Mesenchymal stem cell (in vitro differentiated cells and primary cell): ENCODE measurements around the gene IL20RB.
A peak's percentile ranks its signal among the peaks of the same experiment; 100 is the strongest.
"Not testable (repeated sequence)": the region's sequence is repeated elsewhere in the genome, so short reads cannot be mapped to it uniquely, and the experiment has no call there.

ENCODE experiments used
- DNase-seq: peaks from one replicate; pipeline ENCODE4 v3.0.0-alpha.2; 2013
- H2AFZ ChIP-seq: one replicate; pipeline ENCODE4 v1.6.1; 2013; ENCODE audit warnings: low read depth, mild to moderate bottlenecking, control low read depth, inconsistent platforms, low read length, moderate library complexity
- H2AK5ac ChIP-seq: 2 replicates; pipeline ENCODE4 v1.6.1; 2013; ENCODE audit warnings: low read length, moderate library complexity, mild to moderate bottlenecking, inconsistent platforms; ENCODE audit not compliant: severe bottlenecking
- H2BK120ac ChIP-seq: one replicate; pipeline ENCODE4 v1.6.1; 2013; ENCODE audit warnings: low read depth, mild to moderate bottlenecking, inconsistent platforms, low read length, moderate library complexity
- H2BK12ac ChIP-seq, 2 experiments: one replicate each; pipeline ENCODE4 v1.6.1; 2013; ENCODE audit warnings: inconsistent platforms in 2 of 2, low read length in 2 of 2, mild to moderate bottlenecking in 2 of 2, moderate library complexity in 2 of 2, control low read depth in 1 of 2
- H2BK15ac ChIP-seq: one replicate; pipeline ENCODE4 v1.6.1; 2013; ENCODE audit warnings: mild to moderate bottlenecking, low read depth, inconsistent platforms; ENCODE audit not compliant: poor library complexity, severe bottlenecking
- H2BK5ac ChIP-seq: 2 replicates; pipeline ENCODE4 v1.6.1; 2013; ENCODE audit warnings: low read depth, mild to moderate bottlenecking, low read length, control low read depth, inconsistent platforms; ENCODE audit not compliant: poor library complexity, severe bottlenecking
- H3K14ac ChIP-seq, 2 experiments: one replicate each; pipeline ENCODE4 v1.6.1; 2013; ENCODE audit warnings: inconsistent platforms in 2 of 2, low read length in 2 of 2, control low read depth in 1 of 2, mild to moderate bottlenecking in 1 of 2, moderate library complexity in 1 of 2
- H3K18ac ChIP-seq, 2 experiments: one replicate each; pipeline ENCODE4 v1.6.1; 2013; ENCODE audit warnings: inconsistent platforms in 2 of 2, low read length in 2 of 2, control low read depth in 1 of 2, low read depth in 1 of 2, mild to moderate bottlenecking in 1 of 2
- H3K23ac ChIP-seq, 2 experiments: one replicate each; pipeline ENCODE4 v1.6.1; 2013; ENCODE audit warnings: inconsistent platforms in 2 of 2, low read length in 2 of 2, mild to moderate bottlenecking in 2 of 2, moderate library complexity in 2 of 2, control low read depth in 1 of 2
- H3K27ac ChIP-seq: 2 replicates; pipeline ENCODE4 v1.5.1; 2013; ENCODE audit warnings: mild to moderate bottlenecking, moderate library complexity, low read length, control low read depth, inconsistent platforms; ENCODE audit not compliant: poor library complexity, severe bottlenecking
- H3K27me3 ChIP-seq, 2 experiments: 2 replicates each; pipeline versions ENCODE4 v1.6.1 to v1.7.0; 2013; ENCODE audit warnings: low read length in 2 of 2, mild to moderate bottlenecking in 2 of 2, moderate library complexity in 2 of 2, control low read depth in 1 of 2, inconsistent platforms in 1 of 2; ENCODE audit not compliant: control insufficient read depth in 1 of 2, insufficient read depth in 1 of 2
- H3K36me3 ChIP-seq, 2 experiments: 2 replicates each; pipeline versions ENCODE4 v1.6.1 to v1.7.0; 2013; ENCODE audit warnings: low read length in 2 of 2, control low read depth in 1 of 2, inconsistent platforms in 1 of 2, low read depth in 1 of 2, mild to moderate bottlenecking in 1 of 2; ENCODE audit not compliant: insufficient read depth in 2 of 2, control insufficient read depth in 1 of 2
- H3K4ac ChIP-seq, 2 experiments: one replicate each; pipeline ENCODE4 v1.6.1; 2013; ENCODE audit warnings: inconsistent platforms in 2 of 2, low read length in 2 of 2, mild to moderate bottlenecking in 2 of 2, moderate library complexity in 2 of 2, control low read depth in 1 of 2, low read depth in 1 of 2
- H3K4me1 ChIP-seq: 2 replicates; pipeline ENCODE4 v1.6.1; 2013; ENCODE audit warnings: low read depth, low read length, control low read depth; ENCODE audit not compliant: control insufficient read depth, insufficient read depth
- H3K4me2 ChIP-seq: 2 replicates; pipeline ENCODE4 v1.6.1; 2013; ENCODE audit warnings: low read length, mild to moderate bottlenecking, inconsistent platforms; ENCODE audit not compliant: poor library complexity, severe bottlenecking
- H3K4me3 ChIP-seq, 2 experiments: 2 replicates each; pipeline versions ENCODE4 v1.5.1 to v1.7.0; 2013; ENCODE audit warnings: low read length in 2 of 2, mild to moderate bottlenecking in 2 of 2, control low read depth in 1 of 2, low read depth in 1 of 2; ENCODE audit not compliant: insufficient read depth in 1 of 2
- H3K79me1 ChIP-seq: replicated peaks from 2 replicates; pipeline ENCODE4 v1.6.1; 2013; ENCODE audit warnings: mild to moderate bottlenecking, control low read depth, low read length, inconsistent platforms; ENCODE audit not compliant: poor library complexity, severe bottlenecking
- H3K9ac ChIP-seq: 2 replicates; pipeline ENCODE4 v1.7.0; 2013; ENCODE audit warnings: mild to moderate bottlenecking, low read length, moderate library complexity
- H3K9me3 ChIP-seq: 2 replicates; pipeline ENCODE4 v1.7.0; 2013; ENCODE audit warnings: mild to moderate bottlenecking, low read length; ENCODE audit not compliant: control insufficient read depth
- H4K8ac ChIP-seq: one replicate; pipeline ENCODE4 v1.6.1; 2013; ENCODE audit warnings: inconsistent platforms, mild to moderate bottlenecking, low read length, moderate library complexity
- H4K91ac ChIP-seq: one replicate; pipeline ENCODE4 v1.6.1; 2013; ENCODE audit warnings: mild to moderate bottlenecking, low read length, inconsistent platforms
- WGBS: methylation state at CpG from one replicate; pipeline ENCODE4 v1.1.7; 2013; ENCODE audit warnings: mixed read lengths; 5-methylcytosine and 5-hydroxymethylcytosine counted together

The IL20RB gene

DNA sequence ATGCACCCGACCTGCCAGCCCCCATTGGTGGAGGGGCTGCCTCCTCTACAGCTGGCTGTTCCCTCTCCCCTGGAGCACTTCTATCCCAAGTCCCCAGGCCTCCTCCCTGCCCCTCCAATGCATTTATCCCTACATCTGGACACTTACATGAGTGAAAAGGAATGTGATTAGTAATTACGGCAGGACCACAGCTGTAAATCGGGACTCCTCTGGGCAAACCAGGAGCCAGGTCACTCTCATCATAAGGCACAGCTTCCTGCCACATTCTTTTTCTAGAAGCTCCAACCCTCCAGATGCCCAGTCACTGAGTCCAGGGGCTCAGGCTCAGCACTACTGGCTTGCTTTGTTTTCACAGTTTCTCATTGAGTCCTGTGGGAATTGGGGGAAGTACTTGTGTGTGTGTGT, 54.3 kb downstream of the IL20RB start:
- Histone ChIP-seq H3K23ac (no peak overlapping the region), H4K8ac (peak overlapping the region; percentile 84), H3K4me3 (peak overlapping the region in 1 of 2 experiments; percentile 30), H4K91ac (peak overlapping the region; percentile 48), H3K4me2 (no peak overlapping the region), H2BK5ac (peak overlapping the region; percentile 58), H3K4me1 (peaks cover 10% of the 10 kb centered on the region), H3K14ac (no peak overlapping the region), H3K4ac (no peak overlapping the region), H3K9me3 (no peaks in the 10 kb centered on the region), H2BK12ac (peak overlapping the region; percentile 12 to 77), H2BK15ac (no peak overlapping the region), H3K27me3 (no peaks in the 10 kb centered on the region), H2AFZ (no peak overlapping the region), H3K27ac (peak overlapping the region; percentile 55), H2BK120ac (peak overlapping the region; percentile 73), H3K79me1 (no peaks in the 10 kb centered on the region), H3K9ac (peak overlapping the region; percentile 85), H3K36me3 (no peaks in the 10 kb centered on the region), H2AK5ac (no peak overlapping the region), H3K18ac (peak overlapping the region; percentile 35 to 52)
- WGBS: 24% methylated on average over 3 of the region's 3 CpGs
- peak; percentile 54 for DNase-seq

DNA sequence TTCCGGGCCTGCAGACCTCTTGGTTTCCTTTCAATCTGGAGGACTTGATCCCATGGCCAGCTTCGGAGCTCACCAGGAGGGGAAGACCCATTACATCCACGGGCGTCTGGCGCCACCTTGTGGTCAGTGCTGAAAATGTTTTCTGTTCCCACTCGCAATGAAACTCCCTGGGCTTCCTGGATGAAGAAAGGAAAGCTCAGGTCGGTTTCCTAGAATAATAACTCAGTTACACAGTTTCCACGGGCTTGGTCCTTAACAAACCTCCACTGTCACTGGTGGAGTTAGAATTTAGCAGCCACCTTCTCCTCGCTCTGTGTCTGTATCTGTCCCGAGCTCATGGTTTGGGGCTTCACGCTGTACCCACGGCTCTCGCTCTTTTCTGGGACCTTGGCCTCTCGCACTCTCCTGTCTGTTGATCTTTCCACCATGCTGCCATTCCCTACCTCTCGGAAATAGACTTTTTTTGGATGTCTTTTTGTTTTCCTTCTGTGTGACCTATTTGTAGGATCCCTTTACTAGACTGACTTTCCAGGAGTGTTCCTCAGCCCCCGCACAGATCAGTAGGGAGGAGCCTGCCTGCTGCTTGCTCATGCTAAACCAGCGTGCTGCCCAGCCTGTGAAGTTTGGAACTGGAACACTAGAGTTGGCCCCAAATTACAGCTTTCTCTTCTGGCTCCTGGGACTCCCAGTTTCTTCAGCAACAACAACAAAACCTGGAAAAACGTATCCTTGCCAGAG, 56.3 kb downstream of the IL20RB start:
- peaks cover 10% of the 10 kb centered on the region for H3K4me1 ChIP-seq
- H3K14ac ChIP-seq: no peak overlapping the region
- DNase-seq: peak; percentile 87
- peak overlapping the region; percentile 85 for H3K9ac ChIP-seq
- no peak overlapping the region for H2BK120ac ChIP-seq
- no peak overlapping the region for H2BK12ac ChIP-seq
- H2BK5ac ChIP-seq: no peak overlapping the region
- no peaks in the 10 kb centered on the region for H3K36me3 ChIP-seq
- H3K9me3 ChIP-seq: no peaks in the 10 kb centered on the region
- 29% methylated on average over 18 of the region's 18 CpGs for WGBS
- no peak overlapping the region for H2AK5ac ChIP-seq
- peak overlapping the region in 1 of 2 experiments; percentile 89 for H3K18ac ChIP-seq
- H3K27ac ChIP-seq: no peak overlapping the region
- H3K4me3 ChIP-seq: peak overlapping the region in 1 of 2 experiments; percentile 83
- no peaks in the 10 kb centered on the region for H3K79me1 ChIP-seq
- H3K4ac ChIP-seq: peak overlapping the region in 1 of 2 experiments; percentile 46
- H3K23ac ChIP-seq: no peak overlapping the region
- peak overlapping the region; percentile 91 for H4K8ac ChIP-seq
- H3K27me3 ChIP-seq: no peaks in the 10 kb centered on the region
- no peak overlapping the region for H2BK15ac ChIP-seq
- H4K91ac ChIP-seq: peak overlapping the region; percentile 34
- H2AFZ ChIP-seq: peak overlapping the region; percentile 21
- H3K4me2 ChIP-seq: peak overlapping the region; percentile 68

DNA sequence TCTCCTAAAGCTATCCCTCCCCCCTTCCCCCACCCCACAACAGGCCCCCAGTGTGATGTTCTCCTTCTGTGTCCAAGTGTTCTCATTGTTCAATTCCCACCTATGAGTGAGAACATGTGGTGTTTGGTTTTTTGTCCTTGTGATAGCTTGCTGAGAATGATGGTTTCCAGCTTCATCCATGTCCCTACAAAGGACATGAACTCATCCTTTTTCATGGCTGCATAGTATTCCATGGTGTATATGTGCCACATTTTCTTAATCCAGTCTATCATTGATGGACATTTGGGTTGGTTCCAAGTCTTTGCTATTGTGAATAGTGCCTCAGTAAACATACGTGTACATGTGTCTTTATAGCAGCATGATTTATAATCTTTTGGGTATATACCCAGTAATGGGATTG, 59.5 kb downstream of the IL20RB start:
- not testable (repeated sequence) for H4K91ac ChIP-seq, H3K4ac ChIP-seq, H3K27ac ChIP-seq, H2BK5ac ChIP-seq, H3K4me2 ChIP-seq, H2BK120ac ChIP-seq, H3K9ac ChIP-seq, H3K36me3 ChIP-seq, H3K4me3 ChIP-seq, H2BK12ac ChIP-seq, H3K4me1 ChIP-seq, DNase-seq, H3K18ac ChIP-seq, H3K14ac ChIP-seq, H3K9me3 ChIP-seq, H3K23ac ChIP-seq, H2BK15ac ChIP-seq, H2AK5ac ChIP-seq, H4K8ac ChIP-seq, H2AFZ ChIP-seq, H3K27me3 ChIP-seq, H3K79me1 ChIP-seq
- no CpG with 5 or more reads among the region's 1 CpG for WGBS

DNA sequence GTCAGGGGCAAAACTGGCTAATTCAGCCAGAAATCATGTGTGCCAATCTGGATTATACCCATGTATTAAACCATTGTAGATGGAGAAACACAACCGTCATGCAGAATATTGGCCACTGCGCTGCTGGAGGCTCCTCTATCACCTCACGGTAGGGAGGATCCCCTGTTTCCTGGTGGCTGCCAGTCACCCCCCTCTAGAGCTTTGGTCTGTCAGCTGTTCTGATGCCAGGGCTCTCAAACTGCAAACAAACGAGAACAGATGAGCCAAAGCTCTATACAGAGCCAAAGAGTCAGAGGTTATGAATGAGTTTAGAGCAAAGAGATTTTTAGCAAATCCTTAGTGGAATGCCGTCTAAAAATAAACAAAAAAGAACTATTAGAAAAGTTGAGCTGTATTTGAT, 62.5 kb downstream of the IL20RB start:
- Histone ChIP-seq H2BK5ac (no peak overlapping the region), H3K79me1 (no peaks in the 10 kb centered on the region), H3K36me3 (no peaks in the 10 kb centered on the region), H2BK120ac (no peak overlapping the region), H3K4ac (no peak overlapping the region), H2AK5ac (no peak overlapping the region), H3K23ac (no peak overlapping the region), H3K14ac (no peak overlapping the region), H3K9ac (no peak overlapping the region), H3K27me3 (no peaks in the 10 kb centered on the region), H4K91ac (no peak overlapping the region), H3K18ac (no peak overlapping the region), H3K4me1 (no peaks in the 10 kb centered on the region), H3K9me3 (no peaks in the 10 kb centered on the region), H2BK12ac (no peak overlapping the region), H2AFZ (no peak overlapping the region), H3K4me3 (no peak overlapping the region), H3K27ac (no peak overlapping the region), H4K8ac (no peak overlapping the region), H2BK15ac (no peak overlapping the region), H3K4me2 (no peak overlapping the region)
- DNase-seq: no peak
- WGBS: 89% methylated on average over 3 of the region's 5 CpGs
